ENCODE results near the gene INSYN2A.

INSYN2A gene

GRCh38 chr10:127153181-127153580 is 43.2 kb downstream of the INSYN2A start:
- TF ChIP-seq CTCF (IDR thresholded peaks at IDR 0.05; ENCODE audit: low read depth, low read length, missing control alignments): no peak
- in situ Hi-C loops (cut with HindIII; ENCODE audit: low sequenced_read_pairs): no loop called here
- DNase-seq (ENCODE audit: low read depth): no peak
- H3K4me3 ChIP-seq (ENCODE audit: low read depth, low read length): no peak overlapping the region

GRCh38 chr10:127151981-127152699 is 44.3 kb downstream of the INSYN2A start:
- in situ Hi-C loops (cut with HindIII; ENCODE audit: low sequenced_read_pairs): no loop called here
- TF ChIP-seq CTCF (IDR thresholded peaks at IDR 0.05; ENCODE audit: low read depth, low read length, missing control alignments): no peak
- DNase-seq (ENCODE audit: low read depth): no peak

GRCh38 chr10:127151541-127151940 is 44.9 kb downstream of the INSYN2A start:
- in situ Hi-C loops (cut with HindIII; ENCODE audit: low sequenced_read_pairs): no loop called here
- no peak overlapping the region for H3K4me3 ChIP-seq (ENCODE audit: low read depth, low read length)
- TF ChIP-seq CTCF (IDR thresholded peaks at IDR 0.05; ENCODE audit: low read depth, low read length, missing control alignments): no peak
- DNase-seq (ENCODE audit: low read depth): no peak

More at GRCh38 chr10:127151981-127152699, 44.3 kb downstream of the INSYN2A start:
- no peak overlapping the region for H3K4me3 ChIP-seq (ENCODE audit: low read depth, low read length)

- no peak overlapping the region for H3K4me3 ChIP-seq (ENCODE audit: low read depth, low read length)
- DNase-seq (ENCODE audit: low read depth): peak; percentile 28
- in situ Hi-C loops (cut with HindIII; ENCODE audit: low sequenced_read_pairs): no loop called here
- TF ChIP-seq CTCF (IDR thresholded peaks at IDR 0.05; ENCODE audit: low read depth, low read length, missing control alignments): peak; percentile 1
These were observed 46.3 kb downstream of the INSYN2A start for GRCh38 chr10:127150136-127150535.

GRCh38 chr10:127149501-127150081 is 46.8 kb downstream of the INSYN2A start:
- peak; percentile 8 for TF ChIP-seq CTCF (IDR thresholded peaks at IDR 0.05; ENCODE audit: low read depth, low read length, missing control alignments)
- DNase-seq (ENCODE audit: low read depth): peak; percentile 53
- in situ Hi-C loops (cut with HindIII; ENCODE audit: low sequenced_read_pairs): no loop called here
- no peak overlapping the region for H3K4me3 ChIP-seq (ENCODE audit: low read depth, low read length)

- no peak for TF ChIP-seq CTCF (IDR thresholded peaks at IDR 0.05; ENCODE audit: low read depth, low read length, missing control alignments)
- in situ Hi-C loops (cut with HindIII; ENCODE audit: low sequenced_read_pairs): no loop called here
- H3K4me3 ChIP-seq (ENCODE audit: low read depth, low read length): no peak overlapping the region
- peak; percentile 41 for DNase-seq (ENCODE audit: low read depth)
These were observed 47.5 kb downstream of the INSYN2A start for GRCh38 chr10:127148933-127149220.
